DOHH2 (cell line): ENCODE measurements around the gene ACTRT2.

Source experiments
- H3F3A ChIP-seq: fragments of 200-600 bp; sonication (generic), shearing (Covaris generic); 2 replicates; pipeline ENCODE4 v1.6.0; 2016; ENCODE audit warnings: antibody characterized with exemption, mild to moderate bottlenecking; ENCODE audit not compliant: control insufficient read depth, insufficient read depth
- H3K27ac ChIP-seq: fragments of 200-600 bp; sonication (generic); 2 replicates; pipeline ENCODE4 v1.5.1; 2014; ENCODE audit warnings: low read depth, mild to moderate bottlenecking, low read length, moderate library complexity
- H3K27me3 ChIP-seq: fragments of 200-600 bp; sonication (generic); 2 replicates; pipeline ENCODE4 v1.6.1; 2014; ENCODE audit warnings: mild to moderate bottlenecking, low read length, mixed read lengths; ENCODE audit not compliant: control insufficient read depth
- H3K36me3 ChIP-seq: fragments of 200-600 bp; sonication (generic); 2 replicates; pipeline ENCODE4 v1.6.1; 2014; ENCODE audit warnings: mild to moderate bottlenecking, low read length, moderate library complexity, mixed read lengths; ENCODE audit not compliant: control insufficient read depth
- H3K4me1 ChIP-seq: fragments of 200-600 bp; sonication (generic); 2 replicates; pipeline ENCODE4 v1.6.1; 2014; ENCODE audit warnings: mild to moderate bottlenecking, low read length, mixed read lengths; ENCODE audit not compliant: control insufficient read depth
- H3K4me2 ChIP-seq: fragments of 200-600 bp; sonication (generic); 2 replicates; pipeline ENCODE4 v1.6.0; 2014; ENCODE audit warnings: mild to moderate bottlenecking, low read length, moderate library complexity
- H3K4me3 ChIP-seq: fragments of 200-600 bp; sonication (generic); 2 replicates; pipeline ENCODE4 v1.5.1; 2014; ENCODE audit warnings: mild to moderate bottlenecking, low read length, mixed read lengths
- H3K79me2 ChIP-seq: fragments of 200-600 bp; sonication (generic); 2 replicates; pipeline ENCODE4 v1.6.1; 2014; ENCODE audit warnings: mild to moderate bottlenecking, low read length, mixed read lengths; ENCODE audit not compliant: control insufficient read depth
- H3K9me2 ChIP-seq: fragments of 200-600 bp; sonication (generic); replicated peaks from 2 replicates; pipeline ENCODE4 v1.6.1; 2014; ENCODE audit warnings: mild to moderate bottlenecking, low read length, mixed read lengths; ENCODE audit not compliant: control insufficient read depth
- H3K9me3 ChIP-seq: fragments of 200-600 bp; sonication (generic); 2 replicates; pipeline ENCODE4 v1.6.1; 2014; ENCODE audit warnings: antibody characterized with exemption, low read length, mixed read lengths; ENCODE audit not compliant: control insufficient read depth, insufficient read depth
- H4K20me1 ChIP-seq: fragments of 200-600 bp; sonication (generic); 2 replicates; pipeline ENCODE4 v1.6.0; 2014; ENCODE audit warnings: low read depth, mild to moderate bottlenecking, antibody characterized with exemption, low read length, moderate library complexity; ENCODE audit not compliant: control insufficient read depth, insufficient read depth
- CTCF ChIP-seq: fragments of 200-600 bp; sonication (generic); IDR thresholded peaks from one replicate; pipeline ENCODE4 v1.5.1; 2014; ENCODE audit warnings: antibody characterized with exemption, mild to moderate bottlenecking, low read depth, low read length; ENCODE audit not compliant: poor library complexity, severe bottlenecking
- EZH2phosphoT487 ChIP-seq: fragments of 200-600 bp; sonication (generic); IDR thresholded peaks from 2 replicates; pipeline ENCODE4 v1.6.1; 2017; ENCODE audit warnings: borderline replicate concordance, mild to moderate bottlenecking, antibody characterized with exemption, low read length, moderate library complexity, mixed read lengths

Gene ACTRT2

GRCh38 chr1:3001471-3002348, 19.6 kb upstream of the ACTRT2 start:
- TF ChIP-seq EZH2phosphoT487 = no peak
- no peak for TF ChIP-seq CTCF
- no peaks in the 10 kb centered on the region for H3K27me3 ChIP-seq
- H3F3A ChIP-seq = no peaks in the 10 kb centered on the region
- H3K4me2 ChIP-seq = no peak overlapping the region
- no peaks in the 10 kb centered on the region for H3K36me3 ChIP-seq
- no peaks in the 10 kb centered on the region for H3K4me1 ChIP-seq
- H3K4me3 ChIP-seq = no peak overlapping the region
- H4K20me1 ChIP-seq = no peaks in the 10 kb centered on the region
- H3K9me3 ChIP-seq = peaks cover 6% of the 10 kb centered on the region; the same call in 1 of the 2 replicates
- no peaks in the 10 kb centered on the region for H3K9me2 ChIP-seq
- H3K27ac ChIP-seq = no peak overlapping the region
- no peaks in the 10 kb centered on the region for H3K79me2 ChIP-seq

GRCh38 chr1:3002349-3003038, 18.8 kb upstream of the ACTRT2 start:
- Histone ChIP-seq H3K4me1 (no peaks in the 10 kb centered on the region), H3K9me3 (peaks cover 10% of the 10 kb centered on the region; the same call in 1 of the 2 replicates), H3K27ac (no peak overlapping the region), H3F3A (no peaks in the 10 kb centered on the region), H3K27me3 (no peaks in the 10 kb centered on the region), H3K36me3 (no peaks in the 10 kb centered on the region), H3K9me2 (no peaks in the 10 kb centered on the region), H4K20me1 (no peaks in the 10 kb centered on the region), H3K79me2 (no peaks in the 10 kb centered on the region), H3K4me2 (no peak overlapping the region), H3K4me3 (no peak overlapping the region)
- TF ChIP-seq CTCF (no peak), EZH2phosphoT487 (no peak)

- no peak overlapping the region for H3K4me2 ChIP-seq
- H4K20me1 ChIP-seq = no peaks in the 10 kb centered on the region
- H3F3A ChIP-seq = no peaks in the 10 kb centered on the region
- H3K79me2 ChIP-seq = no peaks in the 10 kb centered on the region
- no peaks in the 10 kb centered on the region for H3K36me3 ChIP-seq
- no peak overlapping the region for H3K4me3 ChIP-seq
- no peaks in the 10 kb centered on the region for H3K27me3 ChIP-seq
- TF ChIP-seq EZH2phosphoT487 = no peak
- no peak overlapping the region for H3K27ac ChIP-seq
- H3K4me1 ChIP-seq = no peaks in the 10 kb centered on the region
- H3K9me2 ChIP-seq = no peaks in the 10 kb centered on the region
- H3K9me3 ChIP-seq = peaks cover 17% of the 10 kb centered on the region; the same call in 1 of the 2 replicates
Observed at GRCh38 chr1:3003039-3003940, 18.0 kb upstream of the ACTRT2 start.
